Epidermal melanocyte (primary cell): ENCODE data around the gene OST4.

ENCODE experiments used
- DNase-seq: peaks from one replicate; pipeline ENCODE4 v3.0.0; 2011; ENCODE audit warnings: low spot score; ENCODE audit not compliant: insufficient read length

Gene OST4

DNA sequence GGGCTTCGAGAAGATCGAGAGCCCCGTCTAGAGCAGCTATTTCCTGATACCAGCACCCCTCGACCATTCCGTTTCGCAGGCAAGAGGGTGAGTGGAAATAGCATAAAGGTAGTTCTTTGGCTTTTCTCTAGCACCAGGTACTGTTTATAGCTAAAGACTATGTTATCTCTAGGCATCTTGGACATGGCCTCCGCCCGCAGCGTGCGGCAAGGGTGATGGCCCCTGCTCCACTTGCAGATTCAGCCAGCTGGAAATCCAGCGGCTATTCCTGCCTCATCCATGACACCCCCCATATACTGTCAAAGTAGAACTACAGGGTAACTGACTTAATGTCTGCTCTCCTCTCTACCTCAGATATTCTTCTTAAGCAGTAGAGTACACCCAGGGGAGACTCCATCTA is 16.7 kb downstream of the OST4 start:
- DNase-seq = no peak

DNA sequence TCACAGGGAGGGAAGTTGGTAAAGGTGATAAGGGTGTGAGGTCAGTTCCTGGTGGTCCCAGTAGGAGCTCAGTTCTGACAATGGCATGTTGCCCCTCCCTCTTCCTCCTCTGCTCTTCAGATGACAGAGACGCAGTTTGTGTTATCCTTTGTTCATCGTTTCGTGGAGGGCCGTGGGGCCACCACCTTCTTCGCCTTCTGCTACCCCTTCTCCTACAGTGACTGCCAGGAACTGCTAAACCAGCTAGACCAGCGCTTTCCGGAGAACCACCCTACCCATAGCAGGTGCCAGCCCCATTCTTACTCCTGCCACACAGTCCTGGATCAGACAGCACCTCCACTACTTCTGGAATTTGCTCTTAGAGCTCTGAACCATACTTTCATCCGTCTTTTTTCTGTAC is 17.7 kb downstream of the OST4 start:
- no peak for DNase-seq

DNA sequence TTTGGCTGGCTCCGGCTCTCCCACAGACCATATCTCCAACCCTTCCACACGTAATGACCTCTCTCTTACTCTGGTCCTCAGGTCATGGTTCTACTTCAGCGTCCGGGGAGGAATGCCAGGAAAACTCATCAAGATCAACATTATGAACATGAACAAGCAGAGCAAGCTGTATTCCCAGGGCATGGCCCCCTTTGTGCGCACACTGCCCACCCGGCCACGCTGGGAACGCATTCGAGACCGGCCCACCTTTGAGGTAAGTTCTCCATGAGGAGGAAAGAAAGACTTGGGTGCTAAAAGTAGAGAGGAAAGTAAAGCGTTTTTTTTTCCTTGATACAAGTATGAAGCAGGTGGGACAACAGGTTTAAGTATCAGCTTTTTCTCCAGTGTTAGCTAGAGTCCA is 18.1 kb downstream of the OST4 start:
- DNase-seq = no peak

DNA sequence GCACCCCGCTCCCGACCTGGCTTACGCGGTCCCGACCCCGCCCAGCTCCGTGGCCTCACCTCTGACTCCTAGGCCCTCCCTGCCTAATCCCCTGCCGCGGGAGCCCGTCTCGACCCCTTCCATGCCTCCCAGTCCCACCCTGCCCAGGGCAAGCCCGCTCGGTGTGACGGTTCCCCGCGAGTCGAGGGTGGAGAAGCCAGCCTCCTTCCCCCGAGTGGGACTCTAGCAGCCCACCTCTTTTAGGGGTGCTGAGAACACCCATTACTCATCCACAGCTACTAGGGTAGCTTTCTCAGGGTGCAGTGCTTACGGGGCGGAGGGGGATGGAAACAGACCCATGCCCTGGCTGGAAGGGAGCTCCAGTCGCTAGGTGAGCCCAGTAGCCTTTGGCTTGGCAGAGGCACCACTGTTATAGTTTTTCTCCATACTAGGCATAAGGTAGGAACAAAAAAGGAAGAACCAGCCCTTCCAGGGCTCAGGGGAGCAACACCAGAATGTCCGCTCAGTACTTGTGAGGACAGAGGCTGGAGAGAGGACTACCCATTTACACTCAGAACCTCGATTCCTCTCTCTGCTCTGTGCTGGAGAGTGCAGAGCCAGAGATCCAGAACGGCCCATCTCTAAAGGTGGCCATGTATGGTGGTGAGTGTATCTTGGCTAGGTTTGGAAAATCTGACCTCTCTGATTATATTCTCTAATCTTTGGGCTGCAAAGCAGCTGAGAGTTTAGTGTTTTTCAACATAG is 19.4 kb downstream of the OST4 start:
- DNase-seq = no peak

DNA sequence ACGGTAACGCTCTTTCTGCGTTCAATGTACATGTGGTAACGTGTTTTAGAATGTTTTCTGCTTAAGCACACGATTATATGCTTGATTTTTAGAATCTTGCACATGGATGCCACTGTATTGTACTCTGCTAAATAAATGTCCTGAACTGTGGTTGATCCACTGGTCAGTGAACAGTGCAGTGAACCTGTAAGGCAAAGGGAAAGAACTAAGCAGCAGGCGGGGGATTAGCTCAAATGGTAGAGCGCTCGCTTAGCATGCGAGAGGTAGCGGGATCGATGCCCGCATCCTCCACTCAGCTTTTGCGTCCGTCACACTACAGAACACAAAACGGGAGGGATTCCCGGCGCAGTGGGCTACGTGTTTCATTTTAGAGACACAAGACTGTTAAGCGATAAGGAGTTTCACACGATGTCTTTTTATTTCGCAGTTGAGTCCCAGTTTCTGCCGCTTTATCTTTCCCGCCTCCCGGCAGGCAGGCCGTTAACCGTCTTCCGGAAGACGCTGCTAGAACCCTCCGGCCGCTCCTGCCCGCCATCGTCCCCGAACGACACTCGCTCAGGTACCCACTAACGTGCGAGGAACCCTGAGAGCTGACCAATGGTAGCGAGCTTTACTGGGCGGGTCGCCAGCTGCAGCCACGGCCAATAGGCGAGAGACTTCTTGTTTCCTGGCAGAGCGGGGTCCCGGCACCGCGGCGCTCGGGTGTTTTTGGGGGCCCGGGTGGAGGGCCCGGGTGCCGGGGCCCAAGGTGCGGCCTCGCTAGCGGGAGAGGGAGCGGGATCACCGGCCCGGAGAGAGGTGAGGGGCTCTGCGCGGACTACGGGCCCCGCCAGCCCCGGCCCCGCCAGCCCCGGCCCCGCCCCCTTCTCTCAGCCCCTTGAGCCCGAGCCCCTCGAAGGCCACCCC is 20.2 kb downstream of the OST4 start, which contains the start of gene AGBL5:
AGBL5 (plus strand) TSS at position 673 of the 906 bp plus-strand sequence. CDS start 1,291 bp downstream, outside the sequence.
- DNase-seq = peak; percentile 98

DNA sequence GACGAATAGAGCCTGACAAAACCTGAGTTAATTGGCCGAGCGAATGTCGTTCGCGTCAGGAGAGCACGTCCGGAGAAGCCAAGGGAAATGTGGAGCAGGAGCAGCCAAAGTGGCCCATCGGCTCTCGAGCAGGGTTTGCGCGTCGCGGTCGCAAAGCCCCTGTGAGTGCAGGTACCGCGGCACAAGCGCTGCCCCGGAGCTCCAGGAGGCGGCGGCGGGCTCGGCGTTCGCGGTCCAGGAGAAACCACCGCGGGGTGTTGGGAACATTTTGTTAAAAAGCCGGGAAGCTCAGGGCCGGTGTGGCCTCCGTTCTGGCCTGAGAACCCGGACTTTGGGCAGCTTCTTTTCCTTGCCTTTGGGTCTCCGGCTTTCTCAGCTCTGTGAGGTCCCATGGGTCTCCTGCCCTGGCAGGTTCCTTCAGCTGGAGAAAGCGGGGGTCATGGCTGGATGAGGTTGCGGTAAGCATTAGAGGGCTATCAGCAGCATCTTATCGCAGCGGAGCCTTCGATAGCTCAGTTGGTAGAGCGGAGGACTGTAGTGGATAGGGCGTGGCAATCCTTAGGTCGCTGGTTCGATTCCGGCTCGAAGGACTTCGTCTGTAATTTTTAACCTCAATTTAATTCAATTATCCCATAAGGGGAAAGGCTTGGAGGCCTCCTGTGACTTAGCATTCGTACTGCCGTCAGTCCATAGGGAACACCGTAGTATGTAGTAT is 21.0 kb downstream of the OST4 start:
- DNase-seq = peak; percentile 83

DNA sequence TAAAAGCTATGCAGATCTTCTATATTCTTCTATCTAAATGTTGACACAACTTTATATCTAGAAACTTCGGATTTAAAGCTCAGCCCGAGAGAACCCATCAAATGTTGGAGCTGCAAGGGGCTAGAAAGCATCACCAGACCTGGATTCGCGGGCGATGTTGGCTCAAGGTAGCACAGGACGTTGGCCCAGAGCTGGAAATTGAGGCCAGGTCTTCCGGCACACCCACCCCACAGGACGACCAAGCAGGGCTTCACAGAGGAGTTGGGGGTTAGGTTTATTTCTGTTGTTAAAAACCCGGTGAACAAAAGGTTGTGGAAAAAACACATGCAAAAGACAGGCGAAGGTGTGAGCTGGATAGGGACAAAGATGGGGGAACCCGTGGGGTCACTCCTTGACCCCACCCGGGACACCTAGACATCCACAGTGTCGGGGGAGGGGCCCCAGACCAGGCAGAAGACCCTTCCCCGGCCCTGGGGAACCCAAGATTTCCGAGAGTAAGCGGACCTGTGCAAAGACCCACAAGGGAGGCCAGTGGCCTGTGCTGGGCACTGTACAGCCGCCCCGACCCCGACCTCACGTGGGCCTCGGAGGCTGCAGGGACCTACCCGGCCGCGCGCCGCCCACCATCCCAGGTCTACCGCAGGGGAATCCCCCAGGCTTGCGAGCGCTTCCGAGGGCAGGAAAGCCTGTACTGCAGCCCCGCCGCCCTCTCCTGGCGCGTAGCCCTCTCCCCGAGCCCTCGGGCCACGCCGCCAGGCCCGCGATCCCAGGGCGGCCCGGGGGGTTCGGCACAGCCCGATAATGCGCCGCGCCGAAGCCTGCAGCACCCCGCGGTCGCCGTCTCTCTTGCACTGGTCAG is 21.8 kb downstream of the OST4 start:
- DNase-seq = no peak

DNA sequence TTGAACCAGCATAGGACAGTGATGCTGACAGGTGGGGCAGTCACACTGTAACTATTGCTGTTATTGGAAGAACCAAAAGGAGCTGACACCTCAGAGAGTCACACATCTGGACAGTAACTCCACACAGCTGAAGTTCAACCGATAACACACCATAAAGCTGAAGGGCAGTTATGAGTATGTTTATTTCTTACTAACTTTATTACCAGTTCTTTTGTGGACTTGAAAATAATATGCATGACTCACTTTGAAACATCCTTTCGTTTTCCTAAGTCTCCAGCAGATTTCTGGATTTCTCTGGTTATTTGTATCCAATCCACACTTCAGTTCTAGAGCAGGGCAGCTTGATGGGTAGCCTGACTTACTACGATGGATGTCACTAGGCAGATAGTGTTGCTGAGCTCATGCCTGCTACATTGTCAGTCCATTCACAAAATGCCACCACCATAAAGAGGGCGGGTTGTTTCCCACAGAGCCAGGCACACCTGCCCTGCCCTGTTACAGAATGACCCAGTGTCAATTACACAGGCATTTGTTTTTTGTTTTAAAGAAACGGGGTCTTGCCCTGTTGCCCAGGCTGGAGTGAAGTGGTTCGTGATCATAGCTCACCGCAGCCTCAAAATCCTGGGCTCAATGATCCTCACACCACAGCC is 28.3 kb downstream of the OST4 start:
- DNase-seq = no peak

DNA sequence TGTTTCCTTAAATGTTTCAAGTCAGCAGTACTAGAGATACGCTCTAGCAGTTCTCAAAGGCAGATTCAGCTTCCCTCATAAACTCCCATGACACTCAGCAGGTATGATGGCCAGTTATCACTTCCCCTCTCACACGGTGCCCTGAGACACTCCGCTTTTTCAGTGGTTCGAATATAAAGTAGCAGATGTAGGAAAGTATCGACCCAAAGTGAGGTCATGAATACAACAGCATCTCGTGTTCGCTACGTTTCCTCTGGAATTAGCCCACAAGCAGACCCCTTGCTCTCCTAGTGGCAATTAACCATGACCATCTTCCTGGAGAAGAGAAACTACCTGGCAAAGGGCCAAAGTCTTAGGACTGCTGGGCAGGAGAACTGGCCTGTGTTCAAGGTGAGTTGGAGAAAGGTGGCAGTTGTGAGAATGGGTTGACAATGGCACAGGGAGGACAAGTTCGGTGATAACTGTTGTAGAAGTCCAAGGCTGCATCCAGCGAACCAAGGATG is 29.2 kb downstream of the OST4 start:
- no peak for DNase-seq

DNA sequence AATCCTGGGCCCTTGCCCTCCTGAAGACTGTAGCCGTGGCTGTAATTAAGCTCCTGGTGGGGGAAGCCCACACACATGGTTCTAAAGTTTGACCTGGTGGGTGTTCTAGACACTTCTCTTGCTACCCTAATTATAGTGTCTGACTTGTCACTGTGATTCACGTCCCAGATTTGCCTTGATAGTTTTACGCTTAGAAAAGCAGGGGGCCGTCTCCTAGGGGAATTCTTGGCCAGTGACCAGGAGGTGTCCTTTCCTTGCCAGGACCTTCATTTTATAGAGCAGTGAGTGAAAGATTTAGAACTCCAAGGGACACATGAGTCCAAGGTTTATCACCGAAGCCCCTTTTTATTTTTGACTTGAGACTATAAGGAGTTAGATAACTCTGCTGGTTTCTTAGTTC is 29.7 kb downstream of the OST4 start:
- no peak for DNase-seq

DNA sequence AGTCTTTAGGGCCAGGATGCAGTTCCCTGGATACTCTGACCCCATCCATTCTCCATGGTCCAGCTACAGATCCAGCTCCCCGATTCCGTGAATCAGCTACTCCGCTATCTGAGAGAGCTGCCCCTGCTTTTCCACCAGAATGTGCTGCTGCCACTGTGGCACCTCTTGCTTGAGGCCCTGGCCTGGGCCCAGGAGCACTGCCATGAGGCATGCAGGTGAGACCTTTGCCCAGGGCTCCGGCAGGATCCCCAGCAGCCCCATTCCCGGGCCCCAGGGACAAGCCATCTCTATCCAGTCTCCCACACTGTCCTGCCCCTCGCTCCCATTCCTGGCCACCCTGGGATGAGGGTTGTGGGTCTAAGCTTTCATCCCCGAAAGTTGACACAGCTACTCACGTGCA is 31.2 kb downstream of the OST4 start:
- no peak for DNase-seq

DNA sequence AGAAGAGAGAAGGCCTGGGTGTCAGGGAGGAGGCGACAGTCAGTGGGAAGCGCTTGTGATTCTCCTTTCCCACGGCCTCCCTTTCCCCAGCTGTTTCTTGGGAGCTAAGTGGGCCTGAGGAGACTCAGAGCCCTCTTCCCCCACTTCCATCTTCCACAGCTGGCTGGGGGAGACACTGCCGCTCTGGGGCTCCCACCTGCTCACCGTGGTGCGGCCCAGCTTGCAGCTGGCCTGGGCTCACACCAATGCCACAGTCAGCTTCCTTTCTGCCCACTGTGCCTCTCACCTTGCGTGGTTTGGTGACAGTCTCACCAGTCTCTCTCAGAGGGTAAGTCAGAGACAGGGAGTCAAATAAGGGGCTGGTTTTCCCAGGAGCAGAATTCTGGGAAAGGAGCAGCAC is 31.6 kb downstream of the OST4 start:
- DNase-seq = no peak

DNA sequence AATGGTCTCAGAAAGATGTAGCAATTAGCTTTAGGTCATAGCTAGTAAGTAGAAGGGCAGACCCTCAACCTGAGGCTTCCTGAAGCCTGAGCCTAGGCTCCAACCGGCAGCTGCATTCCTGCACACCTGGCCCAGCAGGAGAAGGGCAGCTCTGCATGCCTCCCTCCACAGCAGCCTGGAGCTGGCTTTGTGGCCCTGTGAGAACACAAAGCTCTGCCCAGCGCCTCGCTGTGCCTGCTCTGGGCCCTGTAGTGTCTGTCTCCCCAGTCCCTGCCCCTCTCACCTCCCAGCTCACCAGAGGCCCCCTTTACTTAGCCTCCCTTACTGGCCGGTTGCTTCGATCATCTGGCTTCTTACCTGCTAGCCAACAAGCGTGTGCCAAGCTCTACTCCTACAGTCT is 32.0 kb downstream of the OST4 start:
- DNase-seq = no peak

DNA sequence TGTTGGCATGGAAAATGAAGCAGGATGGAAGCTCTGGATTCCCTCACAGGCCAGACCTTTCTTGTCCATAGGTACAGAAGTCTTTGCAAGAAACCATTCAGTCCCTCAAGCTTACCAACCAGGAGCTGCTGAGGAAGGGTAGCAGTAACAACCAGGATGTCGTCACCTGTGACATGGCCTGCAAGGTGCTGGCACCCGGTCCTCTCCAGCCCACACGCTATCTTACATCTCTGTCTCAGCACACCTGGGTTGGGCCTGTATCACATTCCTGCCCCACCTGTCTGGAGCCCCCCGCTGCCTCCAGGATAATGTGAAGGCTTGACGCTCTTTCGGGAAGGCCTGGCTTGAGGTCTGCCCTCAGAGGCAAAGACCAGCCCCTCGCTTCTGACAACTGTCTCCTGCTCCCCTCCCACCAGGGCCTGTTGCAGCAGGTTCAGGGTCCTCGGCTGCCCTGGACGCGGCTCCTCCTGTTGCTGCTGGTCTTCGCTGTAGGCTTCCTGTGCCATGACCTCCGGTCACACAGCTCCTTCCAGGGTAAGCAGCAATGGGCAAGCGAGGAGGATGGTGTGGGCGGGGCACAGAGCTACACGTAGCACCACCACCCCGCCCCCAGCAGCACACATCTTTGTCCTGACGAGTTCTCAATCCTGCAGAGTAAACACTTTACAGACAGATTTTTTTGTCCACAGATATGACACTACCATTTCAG is 32.7 kb downstream of the OST4 start:
- no peak for DNase-seq

DNA sequence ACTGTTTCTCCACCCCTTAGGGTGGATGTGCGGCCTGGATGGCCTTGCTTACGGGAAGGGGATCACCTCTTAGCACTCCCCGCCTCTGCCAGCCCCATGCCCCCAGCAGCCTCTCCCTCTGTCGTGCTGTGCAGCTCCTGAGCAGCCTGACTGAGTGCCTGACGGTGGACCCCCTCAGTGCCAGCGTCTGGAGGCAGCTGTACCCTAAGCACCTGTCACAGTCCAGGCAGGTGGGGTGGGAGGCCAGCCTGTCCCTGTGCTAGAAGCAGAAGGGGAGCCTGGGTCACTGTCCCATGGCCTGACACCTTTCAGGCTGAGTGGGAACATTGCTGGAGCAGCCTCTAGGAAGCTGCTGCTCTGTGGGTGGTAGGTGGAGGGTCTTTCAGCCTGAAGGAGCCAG is 33.4 kb downstream of the OST4 start:
- no peak for DNase-seq

DNA sequence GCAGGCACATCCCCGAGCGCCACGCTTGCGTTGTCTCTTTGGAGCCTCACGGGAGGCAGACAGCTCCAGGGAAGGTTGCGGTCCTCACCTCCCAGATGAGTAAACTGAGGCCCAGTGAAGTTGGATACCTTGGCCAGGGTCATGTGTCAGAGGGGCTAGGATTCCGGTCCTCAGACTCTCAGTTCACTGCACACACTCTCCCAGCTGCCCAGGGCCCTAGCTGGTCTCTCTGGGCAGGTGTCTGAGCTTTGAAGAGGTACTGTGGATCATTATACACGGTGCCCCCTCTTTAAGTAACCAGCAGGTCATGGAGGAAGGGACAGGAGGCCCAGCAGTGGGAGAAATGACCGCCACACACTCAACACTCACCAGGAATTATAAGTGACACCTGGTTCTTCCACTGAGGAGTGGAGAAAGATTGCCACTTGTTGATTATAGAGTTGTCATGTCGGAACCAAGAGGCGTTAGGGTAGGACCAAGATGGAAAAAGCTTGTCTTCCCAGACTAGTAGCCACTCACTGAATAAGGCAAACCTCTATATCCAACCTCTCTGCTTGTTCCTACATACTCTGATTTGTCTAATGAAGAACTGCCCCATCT is 38.1 kb downstream of the OST4 start:
- no peak for DNase-seq

DNA sequence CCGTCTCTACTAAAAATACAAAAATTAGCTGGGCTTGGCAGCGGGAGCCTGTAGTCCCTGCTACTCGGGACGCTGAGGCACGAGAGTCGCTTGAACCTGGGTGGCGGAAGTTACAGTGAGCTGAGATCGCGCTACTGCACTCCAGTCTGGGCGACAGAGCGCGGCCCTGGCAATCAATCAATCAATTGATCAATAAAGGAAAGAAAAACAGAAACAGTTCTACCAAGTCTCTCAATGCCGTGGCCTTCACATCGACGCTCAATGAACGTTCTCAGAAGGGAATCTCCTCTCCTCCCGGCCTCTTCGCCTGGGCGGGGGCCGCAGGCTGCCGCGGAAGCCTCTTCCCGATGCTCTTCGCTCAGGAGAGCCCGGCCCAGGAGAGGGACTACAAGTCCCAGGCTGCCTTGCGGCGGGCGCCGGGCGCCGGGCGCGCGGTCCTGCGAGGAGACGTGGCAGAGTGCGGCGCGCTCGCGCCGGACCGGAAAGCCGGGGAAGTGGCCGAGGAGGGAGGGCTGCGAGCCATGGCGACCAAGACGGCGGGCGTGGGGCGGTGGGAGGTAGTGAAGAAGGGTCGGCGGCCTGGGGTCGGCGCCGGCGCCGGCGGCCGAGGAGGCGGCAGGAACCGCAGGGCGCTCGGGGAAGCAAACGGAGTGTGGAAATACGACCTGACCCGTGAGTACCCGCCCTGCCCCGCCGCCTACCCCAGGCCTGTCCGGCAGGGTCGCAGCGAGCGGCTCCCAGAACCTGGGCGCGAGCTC is 38.8 kb downstream of the OST4 start, which contains the start of gene TMEM214:
TMEM214 (plus strand) TSS at position 471 of the 758 bp plus-strand sequence; CDS start at position 522, 51 bp downstream.
- DNase-seq = peak; percentile 98

DNA sequence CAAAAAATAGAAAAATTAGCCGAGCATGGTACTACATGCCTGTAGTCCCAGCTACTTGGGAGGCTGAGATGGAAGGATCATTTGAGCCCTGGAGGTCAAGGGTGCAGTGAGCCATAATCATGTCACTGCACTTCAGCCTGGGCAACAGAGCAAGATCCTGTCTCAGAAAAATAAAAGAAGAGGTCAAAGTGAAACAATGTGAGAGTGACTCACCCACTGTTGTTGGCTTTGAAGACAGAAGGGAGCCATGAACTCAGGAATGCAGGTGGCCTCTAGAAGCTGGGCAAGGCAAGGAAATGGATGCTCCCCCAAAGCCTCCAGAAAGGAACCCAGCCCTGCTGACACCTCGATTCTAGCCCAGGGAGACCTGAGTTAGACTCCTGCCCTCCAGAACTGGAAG is 42.4 kb downstream of the OST4 start:
- no peak for DNase-seq
